G401 (cell line): Measurements from ENCODE around the gene NT5DC2. TPM values are rescaled to one million over a fixed set of nuclear protein-coding genes. Genes with fewer than 3 reads are reported as not detected.

ENCODE experiments used
- DNase-seq: peaks from one replicate; pipeline ENCODE4 v3.0.0-alpha.2; 2015; ENCODE audit warnings: low spot score
- in situ Hi-C: cut with HindIII; loops from 2 replicates; pipeline ENCODE4 v1.10.0; 2016; ENCODE audit warnings: low sequenced_read_pairs, mixed read lengths
- total RNA-seq: library from RNA; depleted of rRNA; stranded (reverse); fragments of >200 nt; shearing (Covaris generic); gene quantifications from 2 replicates; pipeline ENCODE4 v1.2.3, GENCODE V29; 2014

Gene NT5DC2
- total RNA-seq, 1 experiment from 2014 or later, result 53.2 TPM

DNA sequence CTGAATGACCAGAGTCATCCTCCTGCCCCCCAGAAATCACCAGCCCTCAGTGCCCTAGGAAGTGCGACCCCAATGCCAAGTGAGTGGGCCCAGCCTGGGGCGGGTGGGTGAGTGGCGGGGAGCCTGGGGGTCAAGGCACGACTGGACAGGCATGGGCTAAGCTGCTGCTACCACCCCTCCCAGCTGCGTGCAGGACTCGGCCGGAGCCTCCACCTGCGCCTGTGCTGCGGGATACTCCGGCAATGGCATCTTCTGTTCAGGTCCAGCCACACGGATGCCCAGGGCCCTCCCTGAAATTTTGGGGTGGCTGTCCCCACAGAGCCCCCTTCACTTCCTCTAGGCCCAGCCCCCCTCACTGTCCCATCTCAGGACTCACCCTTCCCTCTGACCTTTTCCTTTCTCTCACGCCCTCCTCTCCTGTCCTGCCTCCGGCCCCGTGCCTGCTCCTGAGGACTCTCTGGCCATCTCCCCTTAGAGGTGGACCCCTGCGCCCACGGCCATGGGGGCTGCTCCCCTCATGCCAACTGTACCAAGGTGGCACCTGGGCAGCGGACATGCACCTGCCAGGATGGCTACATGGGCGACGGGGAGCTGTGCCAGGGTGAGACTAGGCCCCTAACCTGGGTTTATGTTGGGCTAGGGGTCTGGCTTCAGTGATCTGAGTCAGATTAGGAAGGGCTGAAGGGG lies 17.0 kb downstream of the NT5DC2 start:
- in situ Hi-C loops, result no loop called here
- no peak for DNase-seq

- in situ Hi-C loops, result no loop called here
- DNase-seq, result no peak
Observed at GRCh38 chr3:52515192-52515591, 18.5 kb downstream of the NT5DC2 start.

DNA sequence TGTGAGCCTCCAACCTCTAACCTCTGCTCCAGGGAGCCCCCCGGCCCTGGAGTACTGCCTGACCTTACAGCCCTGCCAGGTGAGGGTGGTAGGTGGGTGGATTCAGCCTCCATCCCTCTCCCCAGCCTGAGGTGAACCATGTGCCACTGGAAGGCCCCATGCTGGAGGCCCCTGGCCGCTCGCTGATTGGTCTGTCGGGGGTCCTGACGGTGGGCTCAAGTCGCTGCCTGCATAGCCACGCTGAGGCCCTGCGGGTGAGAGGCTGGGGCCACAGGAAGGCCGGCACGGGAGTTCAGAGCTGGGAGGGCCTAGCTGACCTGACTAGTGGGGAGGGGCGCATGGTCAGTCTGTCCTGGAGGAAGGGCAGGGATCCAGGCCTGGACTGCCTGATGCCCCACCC lies 19.1 kb downstream of the NT5DC2 start:
- no peak for DNase-seq
- in situ Hi-C loops, result no loop called here

DNA sequence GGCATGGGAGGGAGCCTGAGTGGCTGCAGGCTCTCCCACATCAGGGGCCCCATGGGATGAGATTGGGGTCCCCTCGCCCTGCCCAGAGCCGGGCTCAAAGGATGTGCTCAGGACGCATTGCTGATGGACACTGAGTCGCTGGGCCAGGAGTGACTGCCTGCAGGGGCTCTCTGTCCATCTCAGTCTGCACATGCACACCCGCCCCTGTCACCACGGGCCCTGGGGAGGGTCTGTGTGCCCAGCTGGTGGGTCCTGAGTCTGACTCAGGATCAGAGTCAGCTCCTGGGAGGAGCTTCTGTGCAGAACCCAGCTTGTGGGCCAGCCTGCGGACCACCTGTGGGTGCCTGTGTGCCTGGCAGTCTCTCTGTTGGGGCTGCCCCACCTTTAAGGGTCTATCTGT lies 20.4 kb downstream of the NT5DC2 start:
- DNase-seq, result no peak
- in situ Hi-C loops, result no loop called here

GRCh38 chr3:52512727-52513126 lies 20.9 kb downstream of the NT5DC2 start:
- in situ Hi-C loops, result no loop called here

DNA sequence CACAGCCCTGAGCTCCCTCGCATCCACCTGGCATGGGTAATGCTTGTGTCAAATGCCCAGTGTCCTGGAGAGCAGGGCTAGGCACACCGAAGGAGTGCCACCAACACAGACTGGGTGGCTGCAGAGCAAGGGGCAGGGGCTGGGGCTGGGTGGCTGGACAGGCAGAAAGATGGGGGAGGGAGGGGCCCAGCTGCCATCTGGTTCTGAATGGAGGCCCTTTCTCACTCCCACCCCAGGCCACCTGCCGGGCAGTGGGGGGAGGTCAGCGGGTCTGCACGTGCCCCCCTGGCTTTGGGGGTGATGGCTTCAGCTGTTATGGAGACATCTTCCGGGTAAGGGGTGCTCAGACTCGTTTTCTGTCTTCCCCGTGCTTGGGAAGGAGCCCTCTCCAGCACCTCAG lies 21.6 kb downstream of the NT5DC2 start:
- no peak for DNase-seq
- in situ Hi-C loops, result no loop called here

More at GRCh38 chr3:52512727-52513126, 20.9 kb downstream of the NT5DC2 start:
- no peak for DNase-seq

DNA sequence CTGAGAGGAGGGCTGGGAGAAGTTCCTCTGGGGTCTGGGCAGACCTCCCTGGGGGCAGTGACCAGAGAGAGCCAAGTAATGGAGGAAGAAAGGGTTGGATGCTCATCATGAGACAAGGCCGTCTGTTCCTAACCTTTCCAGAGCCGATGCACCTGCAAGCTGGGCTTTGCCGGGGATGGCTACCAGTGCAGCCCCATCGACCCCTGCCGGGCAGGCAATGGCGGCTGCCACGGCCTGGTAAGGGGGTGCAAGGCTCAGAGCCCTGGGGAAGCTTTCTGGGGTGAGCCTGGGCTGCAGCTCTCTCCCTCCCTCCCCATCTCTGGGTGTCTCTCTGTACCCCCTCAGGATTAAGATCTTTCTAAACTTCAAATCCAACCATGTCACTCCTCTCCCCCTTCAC lies 22.1 kb downstream of the NT5DC2 start:
- in situ Hi-C loops, result no loop called here
- DNase-seq, result no peak

- in situ Hi-C loops, result no loop called here
- DNase-seq, result no peak
Observed at GRCh38 chr3:52509753-52510328, 23.8 kb downstream of the NT5DC2 start.

DNA sequence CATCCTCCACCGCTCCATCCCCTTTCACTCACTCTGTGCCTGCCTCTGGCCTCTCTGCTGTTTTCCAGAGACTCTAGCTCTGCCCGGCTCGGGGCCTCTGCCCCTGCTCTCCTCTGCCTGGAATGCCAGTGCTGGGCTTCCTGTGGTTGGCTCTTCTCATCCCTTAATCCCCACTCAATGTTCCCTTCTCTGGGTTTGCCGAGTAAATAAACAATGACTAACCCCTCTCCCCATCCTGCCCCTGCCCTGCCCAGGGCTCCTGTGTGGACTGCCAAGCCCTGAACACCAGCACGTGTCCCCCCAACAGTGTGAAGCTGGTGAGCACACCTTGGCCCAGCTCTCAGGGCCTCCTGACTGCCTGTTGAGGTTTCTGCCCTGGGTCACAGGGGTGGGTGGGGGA lies 26.3 kb downstream of the NT5DC2 start:
- DNase-seq, result no peak

GRCh38 chr3:52506266-52506966 lies 27.2 kb downstream of the NT5DC2 start:
- DNase-seq, result no peak
- in situ Hi-C loops, result no loop called here

More for the DNA sequence above, 26.3 kb downstream of the NT5DC2 start:
- in situ Hi-C loops, result no loop called here

DNA sequence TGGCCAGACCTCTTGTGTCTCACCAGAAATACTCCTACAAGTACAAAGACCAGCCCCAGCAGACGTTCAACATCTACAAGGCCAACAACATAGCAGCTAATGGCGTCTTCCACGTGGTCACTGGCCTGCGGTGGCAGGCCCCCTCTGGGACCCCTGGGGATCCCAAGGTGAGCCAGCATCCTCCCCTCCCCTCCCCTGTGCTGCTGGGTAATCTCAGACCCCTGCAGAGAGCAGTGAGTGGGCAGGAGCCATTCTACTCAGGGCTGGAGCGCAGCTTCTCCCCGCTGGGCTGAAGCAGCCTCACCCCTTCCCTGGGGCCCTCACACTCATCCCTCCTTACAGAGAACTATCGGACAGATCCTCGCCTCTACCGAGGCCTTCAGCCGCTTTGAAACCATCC lies 28.7 kb downstream of the NT5DC2 start:
- in situ Hi-C loops, result no loop called here
- no peak for DNase-seq

- DNase-seq, result no peak
- in situ Hi-C loops, result no loop called here
Observed at GRCh38 chr3:52503788-52504424, 29.8 kb downstream of the NT5DC2 start.

GRCh38 chr3:52502808-52503350 lies 30.8 kb downstream of the NT5DC2 start:
- in situ Hi-C loops, result no loop called here
- no peak for DNase-seq

GRCh38 chr3:52502001-52502400 lies 31.7 kb downstream of the NT5DC2 start:
- no peak for DNase-seq
- in situ Hi-C loops, result no loop called here

DNA sequence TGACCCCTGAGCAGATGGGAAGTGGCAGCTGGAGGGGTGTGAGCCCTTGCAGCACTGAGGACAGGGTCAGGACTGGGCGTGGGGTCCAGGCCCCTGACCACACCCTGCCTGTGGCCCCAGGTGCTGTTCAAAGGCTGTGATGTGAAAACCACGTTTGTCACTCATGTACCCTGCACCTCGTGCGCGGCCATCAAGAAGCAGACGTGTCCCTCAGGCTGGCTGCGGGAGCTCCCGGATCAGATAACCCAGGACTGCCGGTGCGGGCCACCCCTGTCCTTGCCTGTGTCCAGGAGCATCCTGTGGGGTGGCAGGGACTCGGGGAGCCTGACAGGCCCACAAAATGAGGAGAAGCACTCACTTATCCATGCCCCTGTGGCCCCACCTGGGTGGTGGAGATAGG lies 32.6 kb downstream of the NT5DC2 start:
- in situ Hi-C loops, result no loop called here
- DNase-seq, result no peak

DNA sequence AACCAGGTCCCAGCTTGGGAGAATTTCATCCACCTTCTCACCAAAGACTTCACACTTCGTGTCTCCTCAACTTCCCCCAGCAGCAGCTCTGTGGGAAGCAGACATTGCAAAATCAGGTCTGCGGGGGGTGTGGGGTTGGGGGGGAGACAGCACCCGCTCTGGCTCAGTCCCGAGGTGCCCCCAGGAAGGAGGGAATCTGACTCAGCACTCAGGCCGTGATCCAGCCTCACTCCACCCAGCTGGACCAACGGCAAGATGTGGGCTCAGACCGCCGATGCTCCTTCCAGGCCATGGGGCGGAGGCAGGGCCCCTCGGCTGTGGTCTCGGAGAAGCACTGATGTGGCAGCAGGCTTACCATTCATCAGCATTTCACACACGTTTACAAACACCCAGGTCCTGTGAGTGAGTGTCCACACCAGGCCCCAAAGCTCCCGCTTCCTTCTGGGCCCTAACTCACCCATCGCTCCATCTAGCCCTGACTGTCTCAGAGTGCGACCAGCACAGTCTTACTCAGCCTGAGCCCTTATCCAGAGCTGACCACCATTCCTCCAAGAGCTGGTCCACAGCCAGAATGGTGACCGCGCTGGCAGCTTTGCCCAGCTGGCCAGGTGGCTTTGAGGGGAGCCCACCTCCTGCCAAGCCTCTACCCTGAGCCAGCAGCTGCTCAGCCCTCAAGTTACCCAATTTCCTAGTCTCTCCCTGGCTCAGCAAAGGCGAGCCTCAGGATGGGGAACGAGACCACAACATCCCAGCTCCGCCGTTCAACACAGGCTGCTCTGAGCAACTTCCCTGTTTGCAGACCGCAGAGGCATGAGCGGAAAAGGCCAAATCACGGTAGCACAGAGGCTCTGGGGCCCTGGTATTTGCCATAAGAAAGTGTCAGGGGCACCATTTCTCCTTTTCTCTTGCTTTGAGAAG lies 35.3 kb downstream of the NT5DC2 start:
- in situ Hi-C loops, result no loop called here
- no peak for DNase-seq

- in situ Hi-C loops, result no loop called here
- DNase-seq, result no peak
Observed at GRCh38 chr3:52495777-52496602, 37.7 kb downstream of the NT5DC2 start.

- in situ Hi-C loops, result no loop called here
- DNase-seq, result no peak
Observed at GRCh38 chr3:52494886-52495495, 38.7 kb downstream of the NT5DC2 start, which contains the start of gene STAB1. Gene STAB1 (plus strand): TSS chr3:52495338. CDS start chr3:52495414, 76 bp downstream.
